Eye (tissue), 1 donor: Measurements from ENCODE around the gene RSRC2.
"Not testable (repeated sequence)": the region's sequence is repeated elsewhere in the genome, so short reads cannot be mapped to it uniquely, and the experiment has no call there.

Source experiments
- DNase-seq: peaks from one replicate; pipeline ENCODE4 v3.0.0-alpha.2; 2015

Gene RSRC2

GRCh38 chr12:122526683-122527477, at the start of gene RSRC2, which contains the start of gene KNTC1:
Gene RSRC2 (minus strand): TSS chr12:122526936. CDS start chr12:122526853, 83 bp downstream.
Gene KNTC1 (plus strand): TSS chr12:122527249. CDS start chr12:122530064, 2,815 bp downstream.
- DNase-seq: peak; percentile 100

GRCh38 chr12:122571821-122572220, 45.1 kb upstream of the RSRC2 start:
- no peak for DNase-seq

GRCh38 chr12:122570006-122570405, 43.3 kb upstream of the RSRC2 start:
- not testable (repeated sequence) for DNase-seq

- no peak for DNase-seq
Observed at GRCh38 chr12:122569288-122569687, 42.6 kb upstream of the RSRC2 start.

GRCh38 chr12:122566816-122567215, 40.1 kb upstream of the RSRC2 start:
- not testable (repeated sequence) for DNase-seq

GRCh38 chr12:122563361-122563760, 36.6 kb upstream of the RSRC2 start:
- no peak for DNase-seq

- no peak for DNase-seq
Observed at GRCh38 chr12:122560138-122560537, 33.4 kb upstream of the RSRC2 start.

- DNase-seq: no peak
Observed at GRCh38 chr12:122558745-122559641, 32.3 kb upstream of the RSRC2 start.

- no peak for DNase-seq
Observed at GRCh38 chr12:122547330-122547729, 20.6 kb upstream of the RSRC2 start.

- DNase-seq: no peak
Observed at GRCh38 chr12:122545855-122546254, 19.1 kb upstream of the RSRC2 start.

- DNase-seq: no peak
Observed at GRCh38 chr12:122544537-122544936, 17.8 kb upstream of the RSRC2 start.

GRCh38 chr12:122538496-122538895, 11.8 kb upstream of the RSRC2 start:
- DNase-seq: no peak

GRCh38 chr12:122537021-122537420, 10.3 kb upstream of the RSRC2 start:
- DNase-seq: no peak

- no peak for DNase-seq
Observed at GRCh38 chr12:122533856-122534255, 7.1 kb upstream of the RSRC2 start.

- DNase-seq: no peak
Observed at GRCh38 chr12:122528992-122529391, 2.3 kb upstream of the RSRC2 start.

- no peak for DNase-seq
Observed at GRCh38 chr12:122528582-122528981, 1.8 kb upstream of the RSRC2 start.

GRCh38 chr12:122527478-122527944, 775 bp upstream of the RSRC2 start:
- DNase-seq: peak; percentile 37

GRCh38 chr12:122523846-122524718, 2.7 kb downstream of the RSRC2 start:
- no peak for DNase-seq

GRCh38 chr12:122523280-122523679, 3.5 kb downstream of the RSRC2 start:
- no peak for DNase-seq

- no peak for DNase-seq
Observed at GRCh38 chr12:122520676-122521075, 6.1 kb downstream of the RSRC2 start.

- DNase-seq: no peak
Observed at GRCh38 chr12:122519418-122519817, 7.3 kb downstream of the RSRC2 start.

- DNase-seq: no peak
Observed at GRCh38 chr12:122518908-122519307, 7.8 kb downstream of the RSRC2 start.

- DNase-seq: no peak
Observed at GRCh38 chr12:122517877-122518276, 8.9 kb downstream of the RSRC2 start.
